Spleen (tissue), 11 donors: ENCODE measurements around the gene NRSN2. TPM values are rescaled to one million over a fixed set of nuclear protein-coding genes. Genes with fewer than 3 reads are reported as not detected.

Experiments
- DNase-seq: peaks from one replicate; pipeline ENCODE4 v3.0.0-alpha.2; 2020
- H3K27ac ChIP-seq, 8 donors: fragments of 200-600 bp; sonication (generic) in 7 of 8; 1 replicate in 4 of 8; 2 replicates in 4 of 8; pipeline versions ENCODE4 v1.5.0 to v1.8.0; 2016 to 2021; ENCODE audit warnings: inconsistent platforms in 4 of 8, mild to moderate bottlenecking in 4 of 8, moderate library complexity in 1 of 8
- H3K27me3 ChIP-seq, 7 donors: fragments of 200-600 bp; sonication (generic) in 6 of 7; replicated peaks in 1 of 7; 1 replicate in 4 of 7; 2 replicates in 3 of 7; pipeline versions ENCODE4 v1.5.0 to v1.8.0; 2016 to 2021; ENCODE audit warnings: inconsistent platforms in 3 of 7, mild to moderate bottlenecking in 1 of 7
- H3K36me3 ChIP-seq, 6 donors: fragments of 200-600 bp; sonication (generic) in 5 of 6; 1 replicate in 4 of 6; 2 replicates in 2 of 6; pipeline versions ENCODE4 v1.5.0 to v1.8.0; 2016 to 2021; ENCODE audit warnings: inconsistent platforms in 2 of 6
- H3K4me1 ChIP-seq, 6 donors: fragments of 200-600 bp; sonication (generic) in 5 of 6; 1 replicate in 3 of 6; 2 replicates in 3 of 6; pipeline versions ENCODE4 v1.5.0 to v1.8.0; 2016 to 2021; ENCODE audit warnings: inconsistent platforms in 3 of 6
- H3K4me3 ChIP-seq, 8 donors: fragments of 200-600 bp; sonication (generic) in 7 of 8; 1 replicate in 4 of 8; 2 replicates in 4 of 8; pipeline versions ENCODE4 v1.5.0 to v1.8.0; 2016 to 2021; ENCODE audit warnings: inconsistent platforms in 4 of 8, mild to moderate bottlenecking in 4 of 8, moderate library complexity in 2 of 8
- H3K9me3 ChIP-seq, 8 donors: fragments of 200-600 bp; sonication (generic) in 7 of 8; 1 replicate in 4 of 8; 2 replicates in 4 of 8; pipeline versions ENCODE4 v1.5.0 to v1.8.0; 2016 to 2021; ENCODE audit warnings: inconsistent platforms in 4 of 8
- CTCF ChIP-seq, 11 experiments: fragments of 200-600 bp in 7 of 11; fragments of 450-650 bp in 4 of 11; sonication (generic) in 4 of 11; IDR thresholded peaks in 8 of 11; conservative IDR thresholded peaks in 3 of 11; 1 replicate in 7 of 11; 2 replicates in 4 of 11; pipeline versions ENCODE4 v1.4.0 to v1.8.0; 2016 to 2021; ENCODE audit warnings: antibody characterized with exemption in 11 of 11, inconsistent platforms in 4 of 11, mild to moderate bottlenecking in 1 of 11
- POLR2A ChIP-seq, 3 donors: fragments of 450-650 bp; IDR thresholded peaks; one replicate each; pipeline ENCODE4 v1.5.1; 2017; ENCODE audit warnings: antibody characterized with exemption in 3 of 3, mild to moderate bottlenecking in 1 of 3
- POLR2AphosphoS5 ChIP-seq, 3 donors: sonication (generic); formaldehyde crosslinking; IDR thresholded peaks; one replicate each; pipeline ENCODE4 v1.5.1; 2017; ENCODE audit warnings: antibody characterized with exemption in 3 of 3
- WGBS, 5 donors: extraction: QIAGEN DNeasy Blood & Tissue Kit in 3 of 5; methylation state at CpG; one replicate each; pipeline versions ENCODE4 v1.1.5 to v1.1.7; 2013 to 2018; 5-methylcytosine and 5-hydroxymethylcytosine counted together
- intact Hi-C: fragments of 100-400 bp; cut with DNase I; formaldehyde crosslinking; loops from one replicate; pipeline ENCODE4 v1.15.0; 2023; ENCODE audit warnings: low total_unique reads
- polyA plus RNA-seq, 3 donors: library from polyadenylated mRNA; stranded (reverse); fragments of 200-250 nt; gene quantifications; one replicate each; pipeline ENCODE4 v1.2.1, GENCODE V29; 2013
- total RNA-seq, 7 donors: library from RNA; depleted of rRNA in 3 of 7; stranded (reverse); fragments of >200 nt in 3 of 7; fragmentation: NEBNext Ultra II Directional in 4 of 7; extraction: Animal tissue kit (Norgen Biotek cat#: 25700) in 4 of 7; gene quantifications; one replicate each; pipeline versions ENCODE4 v1.1.0 to v1.2.1, GENCODE V29; 2016 to 2021
- donor health status: healthy with polysubstance abuse.
- donor health status: DM: no; HTN: no; CAD: no; lungs with moderate emphysema.
- donor health status: DM: no; HTN: no; CAD: no.
- donor health status: Bipolar disorder and iron deficiency.
- donor health status: healthy.
- donor health status: DM: no; HTN: no; CAD: no.
- donor health status: DM: yes; HTN: yes; CAD: no.

NRSN2 gene
- total and polyA plus RNA-seq, 10 donors = 10.5 to 26.3 (median 16.8) TPM

DNA sequence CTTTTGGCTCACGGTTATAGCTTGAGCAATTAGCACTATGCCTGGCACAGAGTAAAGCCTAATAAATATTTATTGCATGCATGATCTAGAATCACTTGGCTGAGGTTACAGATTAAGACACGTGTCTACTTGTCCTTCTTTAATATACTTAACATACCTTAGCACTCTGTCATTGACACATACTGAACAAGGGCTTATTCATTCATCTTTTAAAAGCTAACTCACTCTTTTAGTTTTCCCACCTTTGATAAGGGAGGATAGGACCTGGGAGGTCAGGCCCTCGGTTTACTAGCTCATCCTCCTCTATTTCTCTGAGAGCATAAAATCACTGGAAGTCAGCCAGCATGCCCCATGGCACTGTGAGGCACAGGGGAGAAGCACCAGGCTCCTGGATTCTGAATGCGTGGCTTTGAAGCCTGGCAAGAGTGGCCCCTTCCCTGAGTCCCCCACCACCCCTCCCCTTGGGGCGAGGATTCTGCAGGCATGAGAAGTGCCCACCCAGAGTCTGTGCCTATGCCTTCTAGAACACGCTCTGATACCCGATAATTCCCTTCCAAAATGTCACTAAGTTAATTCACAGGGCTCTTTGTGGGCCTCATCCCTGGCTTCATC lies 38.4 kb upstream of the NRSN2 start:
- Histone ChIP-seq H3K4me3 (no peak overlapping the region), H3K27me3 (no peaks in the 10 kb centered on the region), H3K4me1 (peaks cover 5 to 27% (median 18%) of the 10 kb centered on the region in 6 donors), H3K9me3 (no peaks in the 10 kb centered on the region), H3K27ac (peak overlapping the region in 7 of 8 donors; percentile 39 to 88 (median 80)), H3K36me3 (no peaks in the 10 kb centered on the region)
- no peak for DNase-seq
- WGBS, 5 donors = 74 to 90% (median 80%) methylated on average over 6 to 7 of the region's 7 CpGs
- TF ChIP-seq CTCF (IDR thresholded peaks at IDR 0.05 in 8 of 11, conservative IDR thresholded peaks at IDR 0.05 in 3 of 11) (no peak), POLR2A (IDR thresholded peaks at IDR 0.05) (no peak), POLR2AphosphoS5 (IDR thresholded peaks at IDR 0.05) (no peak)
- intact Hi-C loops = no loop called here

- Histone ChIP-seq H3K36me3 (no peaks in the 10 kb centered on the region), H3K9me3 (no peaks in the 10 kb centered on the region), H3K27me3 (no peaks in the 10 kb centered on the region), H3K4me3 (peak overlapping the region in 5 of 8 donors; percentile 38 to 68 (median 44)), H3K4me1 (peaks cover 5 to 27% (median 18%) of the 10 kb centered on the region in 6 donors), H3K27ac (peak overlapping the region; percentile 39 to 88 (median 80))
- TF ChIP-seq CTCF (IDR thresholded peaks at IDR 0.05 in 8 of 11, conservative IDR thresholded peaks at IDR 0.05 in 3 of 11) (peak in 1 of 11 experiments; percentile 12), POLR2A (IDR thresholded peaks at IDR 0.05) (no peak)
- DNase-seq = no peak
- intact Hi-C loops = no loop called here
- 10 to 22% (median 13%) methylated on average over 6 of the region's 6 CpGs for WGBS, 5 donors
Observed at GRCh38 chr20:309306-309840, 37.5 kb upstream of the NRSN2 start.

- H3K9me3 ChIP-seq = no peaks in the 10 kb centered on the region
- no peak for TF ChIP-seq CTCF (IDR thresholded peaks at IDR 0.05 in 8 of 11, conservative IDR thresholded peaks at IDR 0.05 in 3 of 11)
- TF ChIP-seq POLR2AphosphoS5 (IDR thresholded peaks at IDR 0.05) = peak in 2 of 3 donors; percentile 52 to 80
- no peak for TF ChIP-seq POLR2A (IDR thresholded peaks at IDR 0.05)
- no peaks in the 10 kb centered on the region for H3K27me3 ChIP-seq
- no peaks in the 10 kb centered on the region for H3K36me3 ChIP-seq
- whole genome bisulfite sequencing, 5 donors = 6 to 11% (median 9%) methylated on average over 31 of the region's 31 CpGs
- H3K4me3 ChIP-seq = peak overlapping the region in 7 of 8 donors; percentile 31 to 68 (median 44)
- intact Hi-C loops = no loop called here
- H3K4me1 ChIP-seq = peaks cover 5 to 27% (median 18%) of the 10 kb centered on the region in 6 donors
- peak overlapping the region; percentile 39 to 88 (median 80) for H3K27ac ChIP-seq
- peak; percentile 94 for DNase-seq
Observed at GRCh38 chr20:309841-310644, 36.9 kb upstream of the NRSN2 start.

DNA sequence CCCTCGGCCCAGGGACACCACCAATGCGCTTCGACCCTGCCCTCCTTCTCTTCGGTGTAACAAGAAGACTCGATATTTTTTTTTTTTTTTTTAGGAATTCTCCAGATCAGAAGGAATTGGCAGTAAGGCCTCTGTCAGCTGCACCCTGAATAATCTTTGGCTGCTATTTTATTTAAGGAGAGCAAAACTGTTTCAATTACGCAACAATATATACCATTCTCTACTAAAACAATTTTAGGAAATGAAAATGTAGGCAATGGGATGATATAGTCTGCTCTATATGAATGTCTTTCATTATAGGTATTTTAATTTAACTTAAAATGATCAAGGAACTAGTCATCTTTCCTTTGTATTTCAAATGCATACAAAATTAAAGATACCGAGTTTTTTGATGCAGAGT lies 36.3 kb upstream of the NRSN2 start:
- no peak for TF ChIP-seq CTCF (IDR thresholded peaks at IDR 0.05 in 8 of 11, conservative IDR thresholded peaks at IDR 0.05 in 3 of 11)
- TF ChIP-seq POLR2AphosphoS5 (IDR thresholded peaks at IDR 0.05) = no peak
- TF ChIP-seq POLR2A (IDR thresholded peaks at IDR 0.05) = no peak
- H3K36me3 ChIP-seq = no peaks in the 10 kb centered on the region
- peak overlapping the region in 7 of 8 donors; percentile 31 to 68 (median 44) for H3K4me3 ChIP-seq
- H3K9me3 ChIP-seq = no peaks in the 10 kb centered on the region
- peaks cover 5 to 27% (median 18%) of the 10 kb centered on the region in 6 donors for H3K4me1 ChIP-seq
- peak overlapping the region in 6 of 8 donors; percentile 78 to 88 (median 80) for H3K27ac ChIP-seq
- no peak for DNase-seq
- no peaks in the 10 kb centered on the region for H3K27me3 ChIP-seq
- WGBS, 5 donors = 9 to 15% (median 12%) methylated on average over 7 of the region's 7 CpGs
- intact Hi-C loops = no loop called here
